ENCODE data around the gene CERCAM. TPM values are rescaled to one million over a fixed set of nuclear protein-coding genes. Genes with fewer than 3 reads are reported as not detected.

CERCAM gene
- total RNA-seq, 1 experiment from 2014 or later: 19.1 TPM

DNA sequence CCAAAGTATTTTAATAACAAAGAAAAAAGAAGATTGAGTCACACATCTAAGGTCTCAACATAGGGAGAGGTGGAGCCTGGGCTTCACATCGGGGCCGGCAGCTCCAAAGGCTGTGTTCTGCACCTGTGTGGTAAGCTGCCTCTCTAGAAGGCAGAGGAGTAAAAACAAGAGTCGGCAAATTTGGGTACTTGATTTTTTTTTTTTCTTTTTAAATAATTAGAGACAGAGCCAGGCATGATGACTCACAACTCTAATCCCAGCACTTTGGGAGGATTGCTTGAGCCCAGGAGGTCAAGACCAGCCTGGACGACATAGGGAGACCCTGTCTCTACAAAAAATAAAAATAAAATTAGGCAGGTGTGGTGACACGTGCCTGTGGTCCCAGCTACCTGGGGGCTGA lies 44.8 kb upstream of the CERCAM start:
- H3K4me2 ChIP-seq (ENCODE audit: low read length): no peak overlapping the region
- ChIA-PET POLR2A (ENCODE audit: unreplicated experiment) (no interaction called here), CTCF (no interaction called here)
- no peaks in the 10 kb centered on the region for H3K27me3 ChIP-seq (ENCODE audit: low read length)
- no peaks in the 10 kb centered on the region for H4K20me1 ChIP-seq (ENCODE audit: low read length)
- intact Hi-C loops (cut with micrococcal nuclease): no loop called here
- no peak overlapping the region for H2AFZ ChIP-seq (ENCODE audit: low read length)
- H3K4me1 ChIP-seq (ENCODE audit: insufficient read depth, low read length): peaks cover 7% of the 10 kb centered on the region; the same call in 1 of the 2 replicates
- no TSS peak for BruUV-seq (replicated peaks)
- no peak overlapping the region for H3K9ac ChIP-seq (ENCODE audit: low read length)
- H3K27ac ChIP-seq (ENCODE audit: low read length): no peak overlapping the region
- DNase-seq (no peak), ATAC-seq (no peak)
- H3K79me2 ChIP-seq (ENCODE audit: low read length): peaks cover 41% of the 10 kb centered on the region
- no peak overlapping the region for H3K4me3 ChIP-seq (ENCODE audit: low read length)
- no peaks in the 10 kb centered on the region for H3F3A ChIP-seq (ENCODE audit: low read length, unreplicated experiment)
- H3K36me3 ChIP-seq (ENCODE audit: low read depth, low read length): no peaks in the 10 kb centered on the region; the same call in 1 of the 2 replicates
- H3K9me3 ChIP-seq (ENCODE audit: low read length): no peaks in the 10 kb centered on the region
- TF ChIP-seq, protein P1, sequence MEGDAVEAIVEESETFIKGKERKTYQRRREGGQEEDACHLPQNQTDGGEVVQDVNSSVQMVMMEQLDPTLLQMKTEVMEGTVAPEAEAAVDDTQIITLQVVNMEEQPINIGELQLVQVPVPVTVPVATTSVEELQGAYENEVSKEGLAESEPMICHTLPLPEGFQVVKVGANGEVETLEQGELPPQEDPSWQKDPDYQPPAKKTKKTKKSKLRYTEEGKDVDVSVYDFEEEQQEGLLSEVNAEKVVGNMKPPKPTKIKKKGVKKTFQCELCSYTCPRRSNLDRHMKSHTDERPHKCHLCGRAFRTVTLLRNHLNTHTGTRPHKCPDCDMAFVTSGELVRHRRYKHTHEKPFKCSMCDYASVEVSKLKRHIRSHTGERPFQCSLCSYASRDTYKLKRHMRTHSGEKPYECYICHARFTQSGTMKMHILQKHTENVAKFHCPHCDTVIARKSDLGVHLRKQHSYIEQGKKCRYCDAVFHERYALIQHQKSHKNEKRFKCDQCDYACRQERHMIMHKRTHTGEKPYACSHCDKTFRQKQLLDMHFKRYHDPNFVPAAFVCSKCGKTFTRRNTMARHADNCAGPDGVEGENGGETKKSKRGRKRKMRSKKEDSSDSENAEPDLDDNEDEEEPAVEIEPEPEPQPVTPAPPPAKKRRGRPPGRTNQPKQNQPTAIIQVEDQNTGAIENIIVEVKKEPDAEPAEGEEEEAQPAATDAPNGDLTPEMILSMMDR (conservative IDR thresholded peaks at IDR 0.05; ENCODE audit: low read depth, low read length): no peak
- no peak for TF ChIP-seq EZH2 (IDR thresholded peaks at IDR 0.05; ENCODE audit: low read length, unreplicated experiment)
- TF ChIP-seq EZH2phosphoT487 (IDR thresholded peaks at IDR 0.05; ENCODE audit: borderline replicate concordance, low read length): no peak
- no peaks in the 10 kb centered on the region for H3K9me2 ChIP-seq (replicated peaks; ENCODE audit: low read length)

DNA sequence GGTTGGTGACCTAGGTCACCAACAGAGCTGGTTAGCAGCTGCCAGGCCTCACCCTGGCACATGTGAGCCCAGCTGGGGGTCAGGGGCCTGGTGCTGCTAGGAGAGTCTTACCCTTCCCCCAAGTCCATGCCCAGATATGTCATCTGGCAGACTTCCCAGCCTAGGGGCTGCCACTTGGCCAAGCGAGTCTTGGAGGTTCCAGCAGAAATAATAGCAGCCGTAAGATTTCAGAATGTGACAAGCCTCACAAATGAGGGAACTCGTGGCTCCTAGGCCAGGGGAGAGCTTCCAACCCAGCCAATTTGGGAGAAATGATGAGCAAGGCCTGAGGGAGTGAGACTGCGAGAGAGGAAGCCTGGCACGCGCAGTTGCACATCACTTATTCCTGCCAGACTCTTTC lies 38.4 kb upstream of the CERCAM start:
- Histone ChIP-seq H3K36me3 (ENCODE audit: low read depth, low read length) (peaks cover 2% of the 10 kb centered on the region; the same call in 1 of the 2 replicates), H3F3A (ENCODE audit: low read length, unreplicated experiment) (no peaks in the 10 kb centered on the region), H3K4me3 (ENCODE audit: low read length) (no peak overlapping the region), H2AFZ (ENCODE audit: low read length) (no peak overlapping the region), H3K9ac (ENCODE audit: low read length) (no peak overlapping the region), H4K20me1 (ENCODE audit: low read length) (no peaks in the 10 kb centered on the region), H3K27me3 (ENCODE audit: low read length) (no peaks in the 10 kb centered on the region), H3K9me2 (replicated peaks; ENCODE audit: low read length) (no peaks in the 10 kb centered on the region), H3K27ac (ENCODE audit: low read length) (no peak overlapping the region), H3K9me3 (ENCODE audit: low read length) (no peaks in the 10 kb centered on the region), H3K4me1 (ENCODE audit: insufficient read depth, low read length) (no peaks in the 10 kb centered on the region), H3K4me2 (ENCODE audit: low read length) (no peak overlapping the region), H3K79me2 (ENCODE audit: low read length) (no peaks in the 10 kb centered on the region)
- BruUV-seq (replicated peaks): no TSS peak
- no peak for DNase-seq
- ChIA-PET POLR2A (ENCODE audit: unreplicated experiment) (no interaction called here), CTCF (no interaction called here)
- ATAC-seq: no peak
- no peak for TF ChIP-seq EZH2 (IDR thresholded peaks at IDR 0.05; ENCODE audit: low read length, unreplicated experiment)
- no peak for TF ChIP-seq EZH2phosphoT487 (IDR thresholded peaks at IDR 0.05; ENCODE audit: borderline replicate concordance, low read length)
- TF ChIP-seq, protein P1 (conservative IDR thresholded peaks at IDR 0.05; ENCODE audit: low read depth, low read length): no peak
- intact Hi-C loops (cut with micrococcal nuclease): no loop called here

DNA sequence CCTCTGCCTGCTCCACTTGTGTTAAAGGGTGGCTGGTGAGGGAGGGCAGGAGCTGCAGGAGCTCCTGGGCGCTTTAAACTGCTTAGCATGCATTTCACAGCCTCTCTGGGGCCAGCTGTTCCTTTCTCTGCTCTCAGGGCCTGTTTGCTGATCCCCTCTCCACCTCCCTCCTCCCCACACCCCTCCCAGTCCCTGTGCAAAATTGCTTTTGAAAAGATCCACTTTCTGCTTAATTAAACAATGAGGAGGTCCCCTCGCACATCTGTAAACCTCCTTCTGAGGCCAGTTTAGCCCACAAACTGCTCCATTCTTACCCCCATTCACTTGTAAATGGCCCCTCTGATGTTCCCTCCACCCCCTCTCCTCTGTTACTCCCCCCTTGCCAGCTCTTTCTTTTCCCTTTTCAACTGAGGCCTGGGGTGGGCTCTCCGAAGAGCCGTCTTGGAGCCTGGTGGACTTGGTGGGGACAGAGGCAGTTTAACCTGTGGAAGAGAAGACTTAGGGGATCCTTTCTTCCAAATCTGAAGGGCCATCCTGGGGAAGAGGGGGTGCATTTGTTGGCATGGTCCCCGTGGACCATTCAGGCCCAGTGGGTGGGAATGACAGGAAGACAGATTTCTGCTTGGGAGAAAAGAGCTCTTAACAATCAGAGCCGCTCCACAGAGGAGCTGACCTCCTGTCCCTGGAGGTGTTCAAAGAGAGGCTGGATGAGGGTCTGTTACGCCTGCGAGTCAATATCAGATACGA lies 37.5 kb upstream of the CERCAM start:
- Histone ChIP-seq H3F3A (ENCODE audit: low read length, unreplicated experiment) (no peaks in the 10 kb centered on the region), H3K36me3 (ENCODE audit: low read depth, low read length) (peaks cover 2% of the 10 kb centered on the region; the same call in 1 of the 2 replicates), H4K20me1 (ENCODE audit: low read length) (no peaks in the 10 kb centered on the region), H3K9me2 (replicated peaks; ENCODE audit: low read length) (no peaks in the 10 kb centered on the region), H3K27me3 (ENCODE audit: low read length) (no peaks in the 10 kb centered on the region), H3K9me3 (ENCODE audit: low read length) (no peaks in the 10 kb centered on the region), H3K4me3 (ENCODE audit: low read length) (no peak overlapping the region), H3K4me1 (ENCODE audit: insufficient read depth, low read length) (no peaks in the 10 kb centered on the region), H3K9ac (ENCODE audit: low read length) (no peak overlapping the region), H3K4me2 (ENCODE audit: low read length) (no peak overlapping the region), H3K27ac (ENCODE audit: low read length) (no peak overlapping the region), H3K79me2 (ENCODE audit: low read length) (no peaks in the 10 kb centered on the region), H2AFZ (ENCODE audit: low read length) (no peak overlapping the region)
- intact Hi-C loops (cut with micrococcal nuclease): no loop called here
- ATAC-seq: no peak
- TF ChIP-seq, protein P1 (conservative IDR thresholded peaks at IDR 0.05; ENCODE audit: low read depth, low read length): no peak
- TF ChIP-seq EZH2phosphoT487 (IDR thresholded peaks at IDR 0.05; ENCODE audit: borderline replicate concordance, low read length) (no peak), EZH2 (IDR thresholded peaks at IDR 0.05; ENCODE audit: low read length, unreplicated experiment) (no peak)
- POLR2A ChIA-PET (ENCODE audit: unreplicated experiment): no interaction called here
- BruUV-seq (replicated peaks): no TSS peak
- CTCF ChIA-PET: no interaction called here
- no peak for DNase-seq

Measured in PC-3 (cell line).